HepG2 (cell line): ENCODE measurements around the gene PNP. TPM values are rescaled to one million over a fixed set of nuclear protein-coding genes. Genes with fewer than 3 reads are reported as not detected.

Source experiments
- ARNT2 ChIP-seq: sonication (generic); formaldehyde crosslinking; IDR thresholded peaks from 2 replicates; pipeline ENCODE4 v1.8.0; 2022; ENCODE audit warnings: mild to moderate bottlenecking, low read depth, missing genetic modification reagents, moderate library complexity
- CREM ChIP-seq, 2 experiments: sonication (generic) in 1 of 2; formaldehyde crosslinking in 1 of 2; IDR thresholded peaks; 2 replicates each; pipeline versions ENCODE4 v1.4.0 to v1.6.1; 2016 to 2020; ENCODE audit warnings: antibody characterized with exemption in 1 of 2, mild to moderate bottlenecking in 1 of 2, missing genetic modification reagents in 1 of 2
- E2F5 ChIP-seq: sonication (generic); formaldehyde crosslinking; conservative IDR thresholded peaks from 2 replicates; pipeline ENCODE4 v1.4.0; 2020; ENCODE audit warnings: missing genetic modification reagents
- EED ChIP-seq: sonication (generic); formaldehyde crosslinking; IDR thresholded peaks from 2 replicates; pipeline ENCODE4 v1.5.0; 2020; ENCODE audit warnings: mild to moderate bottlenecking, missing genetic modification reagents
- EP300 ChIP-seq, 3 experiments: sonication (generic) in 1 of 3; formaldehyde crosslinking in 1 of 3; IDR thresholded peaks; 2 replicates each; pipeline versions ENCODE4 v1.5.1 to v1.6.1; 2011 to 2020; ENCODE audit warnings: low read depth in 2 of 3, low read length in 2 of 3, borderline replicate concordance in 1 of 3, improper control_type of control experiment in 1 of 3, mild to moderate bottlenecking in 1 of 3, missing genetic modification reagents in 1 of 3, moderate library complexity in 1 of 3
- ETV5 ChIP-seq: IDR thresholded peaks from 2 replicates; pipeline ENCODE4 v1.6.1; 2018; ENCODE audit warnings: missing biosample characterization, missing genetic modification reagents, inconsistent platforms, borderline replicate concordance
- FOXM1 ChIP-seq: sonication (generic); formaldehyde crosslinking; IDR thresholded peaks from 2 replicates; pipeline ENCODE4 v1.5.0; 2020; ENCODE audit warnings: missing genetic modification reagents
- IRF9 ChIP-seq: sonication (generic); formaldehyde crosslinking; IDR thresholded peaks from 2 replicates; pipeline ENCODE4 v1.8.0; 2022; ENCODE audit warnings: missing genetic modification reagents, mild to moderate bottlenecking, borderline replicate concordance
- KLF15 ChIP-seq: sonication (generic); formaldehyde crosslinking; IDR thresholded peaks from 2 replicates; pipeline ENCODE4 v1.8.1; 2023; ENCODE audit warnings: borderline replicate concordance, mild to moderate bottlenecking, inconsistent platforms, missing genetic modification reagents, mixed read lengths
- POGK ChIP-seq: sonication (generic); formaldehyde crosslinking; conservative IDR thresholded peaks from 2 replicates; pipeline ENCODE4 v1.8.0; 2022; ENCODE audit warnings: mild to moderate bottlenecking, moderate library complexity, missing genetic modification reagents
- PRDM10 ChIP-seq: sonication (generic); formaldehyde crosslinking; IDR thresholded peaks from 2 replicates; pipeline ENCODE4 v1.4.0; 2020; ENCODE audit warnings: low read depth, missing genetic modification reagents
- SIX1 ChIP-seq: sonication (generic); formaldehyde crosslinking; IDR thresholded peaks from 2 replicates; pipeline ENCODE4 v1.4.0; 2020; ENCODE audit warnings: missing genetic modification reagents, borderline replicate concordance
- WIZ ChIP-seq: sonication (generic); formaldehyde crosslinking; IDR thresholded peaks from 2 replicates; pipeline ENCODE4 v1.5.1; 2020; ENCODE audit warnings: mild to moderate bottlenecking, missing genetic modification reagents
- ZMYM3 ChIP-seq: sonication (generic); formaldehyde crosslinking; IDR thresholded peaks from 2 replicates; pipeline ENCODE4 v1.5.1; 2020; ENCODE audit warnings: mild to moderate bottlenecking, missing genetic modification reagents
- ZNF331 ChIP-seq: sonication (generic); formaldehyde crosslinking; IDR thresholded peaks from 2 replicates; pipeline ENCODE4 v1.4.0; 2020; ENCODE audit warnings: missing genetic modification reagents
- ZNF451 ChIP-seq: sonication (generic); formaldehyde crosslinking; IDR thresholded peaks from 2 replicates; pipeline ENCODE4 v1.5.0; 2020; ENCODE audit warnings: mild to moderate bottlenecking, missing genetic modification reagents
- ZNF468 ChIP-seq: sonication (generic); formaldehyde crosslinking; IDR thresholded peaks from 2 replicates; pipeline ENCODE4 v1.8.0; 2022; ENCODE audit warnings: mild to moderate bottlenecking, moderate library complexity, missing genetic modification reagents
- ZNF501 ChIP-seq: sonication (generic); formaldehyde crosslinking; IDR thresholded peaks from 2 replicates; pipeline ENCODE4 v1.5.1; 2020; ENCODE audit warnings: mild to moderate bottlenecking, moderate library complexity, missing genetic modification reagents
- ZSCAN22 ChIP-seq: sonication (generic); formaldehyde crosslinking; IDR thresholded peaks from 2 replicates; pipeline ENCODE4 v1.4.0; 2020; ENCODE audit warnings: mild to moderate bottlenecking, missing genetic modification reagents
- polyA plus RNA-seq, 8 experiments: library from polyadenylated mRNA; depleted of rRNA in 3 of 8; stranded (reverse) in 7 of 8; unstranded in 1 of 8; fragments of >200 nt; fragmentation: Illumina TruSeq in 4 of 8; extraction: Trizol in 4 of 8; gene quantifications; 2 replicates each; pipeline versions ENCODE4 v1.2.1 to v1.2.3, GENCODE V29; 2011 to 2016; ENCODE audit warnings: low read depth in 4 of 8, missing spikeins in 1 of 8, mixed read lengths in 1 of 8; ENCODE audit not compliant: insufficient read depth in 1 of 8
- total RNA-seq, 5 experiments: library from RNA; depleted of rRNA; stranded (reverse); fragments of >200 nt; fragmentation: Illumina TruSeq; extraction: Trizol; gene quantifications; 2 replicates each; pipeline ENCODE4 v1.2.3, GENCODE V29; 2016; ENCODE audit warnings: low read depth in 1 of 5

PNP gene
- total and polyA plus RNA-seq, 2 of the 13 experiments (the other 11 are each of a cell fraction or from before 2014, with no cell fraction given) = 45.4 to 74.8 TPM

- TF ChIP-seq ETV5 (CRISPR knock-in tag) = peak; percentile 42; the same call in 1 of the 2 replicates
- TF ChIP-seq WIZ = no peak
- 0 out of 2 replicates have a peak, but pooled peaks have one; percentile 25 for TF ChIP-seq ZMYM3 (CRISPR knock-in tag)
- TF ChIP-seq PRDM10 (CRISPR knock-in tag) = no peak
- TF ChIP-seq CREM (IDR thresholded peaks at IDR 0.05) = peak; percentile 86
- TF ChIP-seq CREM (CRISPR knock-in tag; IDR thresholded peaks at IDR 0.05) = no peak
- no peak; the same call in 1 of the 2 replicates for TF ChIP-seq FOXM1 (CRISPR knock-in tag)
- TF ChIP-seq SIX1 = 0 out of 2 replicates have a peak, but pooled peaks have one; percentile 14
- TF ChIP-seq EED (CRISPR knock-in tag) = peak; percentile 94
- TF ChIP-seq ZSCAN22 (CRISPR knock-in tag) = peak; percentile 34; the same call in 1 of the 2 replicates
- TF ChIP-seq EP300 (IDR thresholded peaks at IDR 0.05; ENCODE audit: low read depth in 2 of 2, low read length in 2 of 2) = peak in 1 of 2 experiments; percentile 7; a peak in 2 of 4 replicates
- peak; percentile 53 for TF ChIP-seq EP300 (CRISPR knock-in tag; IDR thresholded peaks at IDR 0.05; ENCODE audit: borderline replicate concordance)
- peak; percentile 50; the same call in 1 of the 2 replicates for TF ChIP-seq E2F5 (CRISPR knock-in tag)
- TF ChIP-seq ZNF468 = no peak
- peak; percentile 83 for TF ChIP-seq ARNT2 (CRISPR knock-in tag)
- TF ChIP-seq ZNF501 (CRISPR knock-in tag) = peak; percentile 94
- peak; percentile 53 for TF ChIP-seq ZNF331
- peak; percentile 95 for TF ChIP-seq POGK
- TF ChIP-seq KLF15 (CRISPR knock-in tag) = peak; percentile 2; the same call in 1 of the 2 replicates
- peak; percentile 78 for TF ChIP-seq ZNF451 (CRISPR knock-in tag)
- peak; percentile 80; the same call in 1 of the 2 replicates for TF ChIP-seq IRF9 (CRISPR knock-in tag)
Observed at GRCh38 chr14:20454516-20455354, 14.5 kb upstream of the PNP start, which contains the start of the genes APEX1 and OSGEP (continued).
